H1 (cell line): Measurements from ENCODE around the gene NUDT9.

Experiments used
- CBX5 ChIP-seq: fragments of 300-800, 300-1000 bp; sonication (generic); IDR thresholded peaks from 2 replicates; pipeline ENCODE4 v1.7.1; 2016; ENCODE audit warnings: antibody characterized with exemption, low read length, low read depth
- CEBPB ChIP-seq: IDR thresholded peaks from 2 replicates; pipeline ENCODE4 v1.6.1; 2012; ENCODE audit warnings: low read depth, low read length
- CREB1 ChIP-seq: IDR thresholded peaks from 2 replicates; pipeline ENCODE4 v1.6.1; 2012; ENCODE audit warnings: inconsistent platforms
- CTCF ChIP-seq, 3 experiments: IDR thresholded peaks; 1 replicate in 2 of 3; 2 replicates in 1 of 3; pipeline versions ENCODE4 v1.5.1 to v1.6.1; 2011; ENCODE audit warnings: low read length in 3 of 3, mild to moderate bottlenecking in 3 of 3, inconsistent platforms in 2 of 3, low read depth in 1 of 3, moderate library complexity in 1 of 3; ENCODE audit not compliant: insufficient read depth in 1 of 3; ENCODE audit errors: control extremely low read depth in 1 of 3
- EGR1 ChIP-seq: IDR thresholded peaks from 2 replicates; pipeline ENCODE4 v1.6.1; 2011; ENCODE audit warnings: low read depth, low read length, borderline replicate concordance
- EP300 ChIP-seq, 2 experiments: IDR thresholded peaks; 1 replicate in 1 of 2; 2 replicates in 1 of 2; pipeline ENCODE4 v1.6.1; 2011 to 2012; ENCODE audit warnings: low read depth in 2 of 2, low read length in 2 of 2, mild to moderate bottlenecking in 2 of 2, borderline replicate concordance in 1 of 2, inconsistent platforms in 1 of 2, moderate library complexity in 1 of 2
- MAX ChIP-seq: IDR thresholded peaks from 2 replicates; pipeline ENCODE4 v1.6.1; 2012; ENCODE audit warnings: inconsistent platforms
- POLR2A ChIP-seq, 2 experiments: IDR thresholded peaks; 1 replicate in 1 of 2; 2 replicates in 1 of 2; pipeline ENCODE4 v1.6.1; 2011; ENCODE audit warnings: low read depth in 2 of 2, low read length in 2 of 2, mild to moderate bottlenecking in 2 of 2; ENCODE audit errors: control extremely low read depth in 1 of 2
- POLR2AphosphoS5 ChIP-seq: IDR thresholded peaks from 2 replicates; pipeline ENCODE4 v1.6.1; 2011; ENCODE audit warnings: low read depth, low read length
- RAD21 ChIP-seq, 2 experiments: IDR thresholded peaks in 1 of 2; conservative IDR thresholded peaks in 1 of 2; 2 replicates each; pipeline ENCODE4 v1.6.1; 2011; ENCODE audit warnings: low read depth in 2 of 2, low read length in 2 of 2, improper control_type of control experiment in 1 of 2, inconsistent platforms in 1 of 2, mild to moderate bottlenecking in 1 of 2, moderate library complexity in 1 of 2
- USF2 ChIP-seq: IDR thresholded peaks from 2 replicates; pipeline ENCODE4 v1.6.1; 2011; ENCODE audit warnings: low read length, improper control_type of control experiment

GRCh38 chr4:87427518-87427868 is 5.1 kb downstream of the NUDT9 start:
- no peak for TF ChIP-seq CTCF (IDR thresholded peaks at IDR 0.05; ENCODE audit: control extremely low read depth in 1 of 3, insufficient read depth in 1 of 3, low read depth in 1 of 3, low read length in 3 of 3)
- TF ChIP-seq POLR2A (IDR thresholded peaks at IDR 0.05; ENCODE audit: control extremely low read depth in 1 of 2, low read depth in 2 of 2, low read length in 2 of 2) = no peak
- no peak for TF ChIP-seq EGR1
- no peak for TF ChIP-seq RAD21 (IDR thresholded peaks at IDR 0.05 in 1 of 2, conservative IDR thresholded peaks at IDR 0.05 in 1 of 2; ENCODE audit: low read depth in 2 of 2, low read length in 2 of 2)
- TF ChIP-seq CEBPB = no peak
- no peak for TF ChIP-seq MAX
- no peak for TF ChIP-seq USF2
- no peak for TF ChIP-seq CREB1
- TF ChIP-seq CBX5 = no peak
- no peak for TF ChIP-seq EP300 (IDR thresholded peaks at IDR 0.05; ENCODE audit: borderline replicate concordance in 1 of 2, low read depth in 2 of 2, low read length in 2 of 2)
- TF ChIP-seq POLR2AphosphoS5 = no peak
